ENCODE measurements around the gene ZFYVE28. TPM values are rescaled to one million over a fixed set of nuclear protein-coding genes. Genes with fewer than 3 reads are reported as not detected.

ZFYVE28 gene
- total and polyA plus RNA-seq, 7 donors = 1.7 to 7.7 (median 3.4) TPM

- no peak for ATAC-seq
- Histone ChIP-seq H3K27ac (no peak overlapping the region), H3K36me3 (ENCODE audit: insufficient read depth in 1 of 2, low read depth in 1 of 2) (no peaks in the 10 kb centered on the region), H3K4me1 (no peaks in the 10 kb centered on the region), H3K4me3 (no peak overlapping the region), H3K9me3 (no peaks in the 10 kb centered on the region), H3K27me3 (ENCODE audit: insufficient read depth in 3 of 3, low read length in 2 of 3) (no peaks in the 10 kb centered on the region)
- intact Hi-C loops (cut with DNase I) = no loop called here
- no peak for TF ChIP-seq CTCF (IDR thresholded peaks at IDR 0.05)
- peak in 1 of 2 donors; percentile 26 for DNase-seq
- 80 to 90% (median 81%) methylated on average over 15 to 16 of the region's 16 CpGs for WGBS, 3 donors
Observed at GRCh38 chr4:2450394-2451035, 32.1 kb upstream of the ZFYVE28 start.

DNA sequence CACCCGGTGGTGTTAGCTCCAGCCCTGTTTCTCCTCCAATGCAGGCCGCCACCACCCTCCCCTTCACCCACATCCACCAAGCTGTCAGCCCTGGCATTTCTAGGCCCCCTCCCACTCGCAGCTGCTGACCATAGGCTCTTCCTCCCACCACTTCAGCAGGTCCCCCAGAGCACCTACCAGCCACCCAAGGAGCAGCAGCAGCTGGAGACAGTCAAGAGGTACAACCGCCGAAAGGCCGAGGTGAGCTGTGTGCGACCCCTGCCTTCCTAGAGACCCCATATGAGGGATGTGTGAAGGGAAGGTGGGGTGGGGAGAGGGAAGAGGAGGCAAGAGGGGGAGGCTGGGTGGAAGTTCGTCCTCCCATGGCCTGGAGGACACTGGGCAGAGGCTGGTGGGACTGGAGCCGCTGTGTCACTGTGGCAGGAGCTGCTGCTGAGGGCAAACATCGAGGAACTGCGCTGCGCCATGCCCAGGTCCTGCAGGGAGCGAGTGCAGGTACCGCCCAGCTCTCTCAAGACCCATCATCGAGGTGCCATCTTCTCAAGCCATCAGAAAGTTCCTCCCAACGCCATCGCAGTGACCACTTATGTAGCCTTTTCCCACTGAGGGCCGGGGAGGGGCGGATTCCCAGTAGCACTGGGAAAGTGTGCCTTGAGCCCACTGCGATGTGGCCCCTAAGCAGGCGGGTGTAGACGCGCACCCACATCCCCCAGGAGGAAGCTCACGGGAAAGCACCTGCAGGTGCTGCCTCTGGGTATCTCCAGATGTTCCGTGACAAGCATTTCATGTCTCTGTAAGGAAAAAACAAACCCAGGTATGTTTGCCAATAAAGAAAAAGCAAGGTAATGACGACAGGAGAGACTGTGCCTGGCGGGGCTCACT, 31.3 kb upstream of the ZFYVE28 start:
- Histone ChIP-seq H3K27ac (no peak overlapping the region), H3K4me3 (no peak overlapping the region), H3K9me3 (no peaks in the 10 kb centered on the region), H3K36me3 (ENCODE audit: insufficient read depth in 1 of 2, low read depth in 1 of 2) (no peaks in the 10 kb centered on the region), H3K27me3 (ENCODE audit: insufficient read depth in 3 of 3, low read length in 2 of 3) (no peaks in the 10 kb centered on the region), H3K4me1 (no peaks in the 10 kb centered on the region)
- DNase-seq (peak in 1 of 2 donors; percentile 36), ATAC-seq (no peak)
- intact Hi-C loops (cut with DNase I) = no loop called here
- WGBS, 3 donors = 84 to 91% (median 90%) methylated on average over 27 of the region's 27 CpGs
- TF ChIP-seq CTCF (IDR thresholded peaks at IDR 0.05) = no peak

DNA sequence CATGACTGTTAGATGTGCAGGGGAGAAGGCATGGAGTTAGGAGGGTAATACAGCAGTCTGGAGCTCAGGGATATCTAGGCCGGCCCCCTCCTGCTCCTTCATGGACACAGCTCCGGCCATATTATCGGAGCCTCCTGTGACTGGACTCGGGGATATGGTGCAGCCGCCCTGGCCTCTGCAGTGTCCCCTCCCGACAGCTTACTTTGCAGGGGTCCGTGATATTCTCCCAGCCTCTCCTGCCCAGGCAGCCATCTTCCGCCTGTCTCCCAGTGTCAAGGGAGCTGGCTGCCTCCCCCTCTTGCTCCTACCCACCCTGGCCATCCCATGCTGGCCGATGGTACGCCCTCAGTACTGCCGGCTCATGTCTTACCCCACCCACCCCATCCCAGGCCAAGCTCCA, 30.6 kb upstream of the ZFYVE28 start:
- ATAC-seq (no peak), DNase-seq (peak in 1 of 2 donors; percentile 20)
- no peaks in the 10 kb centered on the region for H3K27me3 ChIP-seq (ENCODE audit: insufficient read depth in 3 of 3, low read length in 2 of 3)
- WGBS, 3 donors = 88 to 93% (median 89%) methylated on average over 11 of the region's 11 CpGs
- no peak overlapping the region for H3K4me3 ChIP-seq
- no peak overlapping the region for H3K27ac ChIP-seq
- H3K36me3 ChIP-seq (ENCODE audit: insufficient read depth in 1 of 2, low read depth in 1 of 2) = no peaks in the 10 kb centered on the region
- no peaks in the 10 kb centered on the region for H3K9me3 ChIP-seq
- no peaks in the 10 kb centered on the region for H3K4me1 ChIP-seq
- intact Hi-C loops (cut with DNase I) = no loop called here
- no peak for TF ChIP-seq CTCF (IDR thresholded peaks at IDR 0.05)

DNA sequence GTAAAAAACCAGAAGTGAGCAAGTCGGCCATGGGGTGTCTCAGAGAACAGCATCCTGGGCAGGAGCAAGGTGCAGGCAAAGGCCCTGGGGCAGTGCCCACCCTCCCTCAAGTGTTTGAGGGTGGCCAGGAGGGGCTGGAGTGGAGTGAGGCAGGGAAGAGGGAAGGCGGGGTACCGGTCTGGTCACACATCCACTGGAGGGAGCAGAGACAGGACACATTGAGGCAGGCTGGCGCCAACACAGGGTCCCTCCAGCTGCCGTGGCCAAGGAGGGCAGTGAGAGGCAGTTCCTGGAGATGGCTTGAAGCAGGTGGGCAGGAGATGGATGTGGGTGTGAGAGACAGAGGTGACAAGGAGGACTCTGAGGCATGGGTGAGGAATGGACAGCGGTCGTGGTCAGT, 30.1 kb upstream of the ZFYVE28 start:
- DNase-seq = peak in 1 of 2 donors; percentile 45
- intact Hi-C loops (cut with DNase I) = no loop called here
- 84 to 90% (median 85%) methylated on average over 7 of the region's 7 CpGs for WGBS, 3 donors
- no peak for TF ChIP-seq CTCF (IDR thresholded peaks at IDR 0.05)
- no peak for ATAC-seq
- Histone ChIP-seq H3K9me3 (no peaks in the 10 kb centered on the region), H3K4me1 (no peaks in the 10 kb centered on the region), H3K4me3 (no peak overlapping the region), H3K27me3 (ENCODE audit: insufficient read depth in 3 of 3, low read length in 2 of 3) (no peaks in the 10 kb centered on the region), H3K36me3 (ENCODE audit: insufficient read depth in 1 of 2, low read depth in 1 of 2) (no peaks in the 10 kb centered on the region), H3K27ac (no peak overlapping the region)

Data from psoas muscle (tissue), 8 donors.